ENCODE measurements around the gene HDAC2. TPM values are rescaled to one million over a fixed set of nuclear protein-coding genes. Genes with fewer than 3 reads are reported as not detected.

Gene HDAC2
- polyA plus RNA-seq, 1 donor: 133 TPM

GRCh38 chr6:113894712-113895674 lies 76.0 kb downstream of the HDAC2 start:
- Histone ChIP-seq H3K4me1 (ENCODE audit: control insufficient read depth, insufficient read depth, low read length) (no peaks in the 10 kb centered on the region), H3K27me3 (ENCODE audit: control insufficient read depth, insufficient read depth, low read length) (no peaks in the 10 kb centered on the region), H3K27ac (ENCODE audit: low read length) (no peak overlapping the region), H3K36me3 (ENCODE audit: control insufficient read depth, insufficient read depth, low read length) (no peaks in the 10 kb centered on the region), H3K4me3 (ENCODE audit: low read length) (no peak overlapping the region), H3K9me3 (ENCODE audit: control insufficient read depth, low read depth, low read length) (no peaks in the 10 kb centered on the region)
- 100% methylated on average over 2 of the region's 6 CpGs for WGBS (ENCODE audit: insufficient coverage, low lambda C conversion rate)
- DNase-seq: no peak

- no peak overlapping the region for H3K4me3 ChIP-seq (ENCODE audit: low read length)
- no peaks in the 10 kb centered on the region for H3K27me3 ChIP-seq (ENCODE audit: control insufficient read depth, insufficient read depth, low read length)
- H3K9me3 ChIP-seq (ENCODE audit: control insufficient read depth, low read depth, low read length): no peaks in the 10 kb centered on the region
- no peaks in the 10 kb centered on the region for H3K4me1 ChIP-seq (ENCODE audit: control insufficient read depth, insufficient read depth, low read length)
- no CpG with 5 or more reads among the region's 3 CpGs for WGBS (ENCODE audit: insufficient coverage, low lambda C conversion rate)
- H3K36me3 ChIP-seq (ENCODE audit: control insufficient read depth, insufficient read depth, low read length): no peaks in the 10 kb centered on the region
- no peak for DNase-seq
- H3K27ac ChIP-seq (ENCODE audit: low read length): no peak overlapping the region
Measured at GRCh38 chr6:113893866-113894265, 77.1 kb downstream of the HDAC2 start.

- no peak for DNase-seq
- H3K36me3 ChIP-seq (ENCODE audit: control insufficient read depth, insufficient read depth, low read length): no peaks in the 10 kb centered on the region
- H3K4me3 ChIP-seq (ENCODE audit: low read length): no peak overlapping the region
Measured at GRCh38 chr6:113893451-113893850, 77.5 kb downstream of the HDAC2 start.

GRCh38 chr6:113888956-113889630 lies 81.9 kb downstream of the HDAC2 start:
- H3K4me1 ChIP-seq (ENCODE audit: control insufficient read depth, insufficient read depth, low read length): no peaks in the 10 kb centered on the region
- no peak for DNase-seq
- WGBS (ENCODE audit: insufficient coverage, low lambda C conversion rate): no CpG with 5 or more reads among the region's 3 CpGs
- H3K27ac ChIP-seq (ENCODE audit: low read length): no peak overlapping the region
- H3K4me3 ChIP-seq (ENCODE audit: low read length): no peak overlapping the region
- no peaks in the 10 kb centered on the region for H3K36me3 ChIP-seq (ENCODE audit: control insufficient read depth, insufficient read depth, low read length)
- H3K9me3 ChIP-seq (ENCODE audit: control insufficient read depth, low read depth, low read length): no peaks in the 10 kb centered on the region
- H3K27me3 ChIP-seq (ENCODE audit: control insufficient read depth, insufficient read depth, low read length): no peaks in the 10 kb centered on the region

More at GRCh38 chr6:113893451-113893850, 77.5 kb downstream of the HDAC2 start:
- no peak overlapping the region for H3K27ac ChIP-seq (ENCODE audit: low read length)
- no peaks in the 10 kb centered on the region for H3K9me3 ChIP-seq (ENCODE audit: control insufficient read depth, low read depth, low read length)
- no peaks in the 10 kb centered on the region for H3K4me1 ChIP-seq (ENCODE audit: control insufficient read depth, insufficient read depth, low read length)
- H3K27me3 ChIP-seq (ENCODE audit: control insufficient read depth, insufficient read depth, low read length): no peaks in the 10 kb centered on the region

GRCh38 chr6:113888493-113888892 lies 82.5 kb downstream of the HDAC2 start:
- Histone ChIP-seq H3K9me3 (ENCODE audit: control insufficient read depth, low read depth, low read length) (no peaks in the 10 kb centered on the region), H3K4me1 (ENCODE audit: control insufficient read depth, insufficient read depth, low read length) (no peaks in the 10 kb centered on the region), H3K27me3 (ENCODE audit: control insufficient read depth, insufficient read depth, low read length) (no peaks in the 10 kb centered on the region), H3K4me3 (ENCODE audit: low read length) (no peak overlapping the region), H3K36me3 (ENCODE audit: control insufficient read depth, insufficient read depth, low read length) (no peaks in the 10 kb centered on the region), H3K27ac (ENCODE audit: low read length) (no peak overlapping the region)
- no peak for DNase-seq

GRCh38 chr6:113886512-113886911 lies 84.4 kb downstream of the HDAC2 start:
- DNase-seq: no peak
- Histone ChIP-seq H3K27me3 (ENCODE audit: control insufficient read depth, insufficient read depth, low read length) (no peaks in the 10 kb centered on the region), H3K4me3 (ENCODE audit: low read length) (no peak overlapping the region), H3K9me3 (ENCODE audit: control insufficient read depth, low read depth, low read length) (no peaks in the 10 kb centered on the region), H3K27ac (ENCODE audit: low read length) (no peak overlapping the region), H3K4me1 (ENCODE audit: control insufficient read depth, insufficient read depth, low read length) (no peaks in the 10 kb centered on the region), H3K36me3 (ENCODE audit: control insufficient read depth, insufficient read depth, low read length) (no peaks in the 10 kb centered on the region)
- WGBS (ENCODE audit: insufficient coverage, low lambda C conversion rate): 100% methylated on average over 1 of the region's 1 CpG

- H3K27me3 ChIP-seq (ENCODE audit: control insufficient read depth, insufficient read depth, low read length): no peaks in the 10 kb centered on the region
- no peaks in the 10 kb centered on the region for H3K9me3 ChIP-seq (ENCODE audit: control insufficient read depth, low read depth, low read length)
- no peaks in the 10 kb centered on the region for H3K36me3 ChIP-seq (ENCODE audit: control insufficient read depth, insufficient read depth, low read length)
- DNase-seq: no peak
- H3K4me3 ChIP-seq (ENCODE audit: low read length): no peak overlapping the region
- no CpG with 5 or more reads among the region's 2 CpGs for whole genome bisulfite sequencing (ENCODE audit: insufficient coverage, low lambda C conversion rate)
- H3K4me1 ChIP-seq (ENCODE audit: control insufficient read depth, insufficient read depth, low read length): no peaks in the 10 kb centered on the region
- H3K27ac ChIP-seq (ENCODE audit: low read length): no peak overlapping the region
Measured at GRCh38 chr6:113884011-113884410, 86.9 kb downstream of the HDAC2 start.

Other genes with a start within 250 kb of the HDAC2 start
- 97.6 TPM for gene MARCKS, start 113.8 kb downstream of the HDAC2 start, polyA plus RNA-seq